Parathyroid adenoma (tissue), 2 donors: Measurements from ENCODE around the gene ARHGEF6.

Source experiments
- H2AFZ ChIP-seq: fragments of 300-600 bp; sonication (generic); one replicate; pipeline ENCODE4 v1.7.0; 2017; ENCODE audit warnings: antibody characterized with exemption, mild to moderate bottlenecking
- H3K27ac ChIP-seq: fragments of 300-600 bp; sonication (generic); one replicate; pipeline ENCODE4 v1.7.0; 2017
- H3K27me3 ChIP-seq: fragments of 300-600 bp; sonication (generic); one replicate; pipeline ENCODE4 v1.7.0; 2017; ENCODE audit warnings: low read length; ENCODE audit not compliant: control insufficient read depth, insufficient read depth
- H3K36me3 ChIP-seq: fragments of 300-600 bp; sonication (generic); one replicate; pipeline ENCODE4 v1.7.0; 2017; ENCODE audit warnings: low read length; ENCODE audit not compliant: control insufficient read depth, insufficient read depth
- H3K4me1 ChIP-seq: fragments of 300-600 bp; sonication (generic); one replicate; pipeline ENCODE4 v1.7.0; 2017; ENCODE audit warnings: control low read depth
- H3K4me2 ChIP-seq: fragments of 300-600 bp; sonication (generic); one replicate; pipeline ENCODE4 v1.7.0; 2017; ENCODE audit warnings: low read length
- H3K4me3 ChIP-seq: fragments of 300-600 bp; sonication (generic); one replicate; pipeline ENCODE4 v1.7.0; 2017; ENCODE audit warnings: low read depth, low read length
- H3K79me2 ChIP-seq: fragments of 300-600 bp; sonication (generic); one replicate; pipeline ENCODE4 v1.7.0; 2017; ENCODE audit warnings: control low read depth
- H3K9ac ChIP-seq: fragments of 300-600 bp; sonication (generic); one replicate; pipeline ENCODE4 v1.7.0; 2017; ENCODE audit warnings: mild to moderate bottlenecking
- H3K9me3 ChIP-seq: fragments of 300-600 bp; sonication (generic); one replicate; pipeline ENCODE4 v1.7.0; 2017; ENCODE audit warnings: low read length; ENCODE audit not compliant: control insufficient read depth
- CTCF ChIP-seq: fragments of 300-600 bp; sonication (generic); IDR thresholded peaks from one replicate; pipeline ENCODE4 v1.7.0; 2017; ENCODE audit warnings: antibody characterized with exemption, mild to moderate bottlenecking
- donor health status: primary hyperparathyroidism.

The ARHGEF6 gene

GRCh38 chrX:136759968-136760367 lies 20.8 kb downstream of the ARHGEF6 start:
- Histone ChIP-seq H2AFZ (no peak overlapping the region), H3K27me3 (no peaks in the 10 kb centered on the region), H3K9ac (no peak overlapping the region), H3K36me3 (no peaks in the 10 kb centered on the region), H3K79me2 (no peaks in the 10 kb centered on the region), H3K4me1 (no peaks in the 10 kb centered on the region), H3K27ac (no peak overlapping the region), H3K9me3 (no peaks in the 10 kb centered on the region), H3K4me2 (no peak overlapping the region), H3K4me3 (no peak overlapping the region)
- no peak for TF ChIP-seq CTCF

- Histone ChIP-seq H3K4me1 (no peaks in the 10 kb centered on the region), H3K27me3 (no peaks in the 10 kb centered on the region), H2AFZ (no peak overlapping the region), H3K9me3 (no peaks in the 10 kb centered on the region), H3K9ac (no peak overlapping the region), H3K4me3 (no peak overlapping the region), H3K4me2 (no peak overlapping the region), H3K27ac (no peak overlapping the region), H3K79me2 (no peaks in the 10 kb centered on the region), H3K36me3 (no peaks in the 10 kb centered on the region)
- TF ChIP-seq CTCF, result no peak
These were observed 25.3 kb downstream of the ARHGEF6 start for GRCh38 chrX:136755411-136755810.

- H3K9ac ChIP-seq, result no peak overlapping the region
- H3K27me3 ChIP-seq, result no peaks in the 10 kb centered on the region
- H3K4me3 ChIP-seq, result no peak overlapping the region
- no peaks in the 10 kb centered on the region for H3K79me2 ChIP-seq
- H2AFZ ChIP-seq, result no peak overlapping the region
- H3K27ac ChIP-seq, result no peak overlapping the region
- no peaks in the 10 kb centered on the region for H3K9me3 ChIP-seq
- no peak overlapping the region for H3K4me2 ChIP-seq
- H3K36me3 ChIP-seq, result no peaks in the 10 kb centered on the region
- TF ChIP-seq CTCF, result no peak
- H3K4me1 ChIP-seq, result no peaks in the 10 kb centered on the region
These were observed 26.1 kb downstream of the ARHGEF6 start for GRCh38 chrX:136754651-136755050.

GRCh38 chrX:136752796-136753195 lies 27.9 kb downstream of the ARHGEF6 start:
- Histone ChIP-seq H3K4me2 (no peak overlapping the region), H3K9me3 (no peaks in the 10 kb centered on the region), H3K9ac (no peak overlapping the region), H3K79me2 (no peaks in the 10 kb centered on the region), H3K4me3 (no peak overlapping the region), H3K27ac (no peak overlapping the region), H3K4me1 (no peaks in the 10 kb centered on the region), H3K36me3 (no peaks in the 10 kb centered on the region), H2AFZ (no peak overlapping the region), H3K27me3 (no peaks in the 10 kb centered on the region)
- TF ChIP-seq CTCF, result no peak

- TF ChIP-seq CTCF, result no peak
- Histone ChIP-seq H3K27me3 (no peaks in the 10 kb centered on the region), H3K9me3 (no peaks in the 10 kb centered on the region), H3K4me3 (no peak overlapping the region), H3K27ac (no peak overlapping the region), H3K36me3 (no peaks in the 10 kb centered on the region), H3K79me2 (no peaks in the 10 kb centered on the region), H3K9ac (no peak overlapping the region), H2AFZ (no peak overlapping the region), H3K4me1 (no peaks in the 10 kb centered on the region), H3K4me2 (no peak overlapping the region)
These were observed 28.4 kb downstream of the ARHGEF6 start for GRCh38 chrX:136752346-136752745.
